CD4-positive, alpha-beta T cell treated with Interleukin-17A for 1 hour (primary cell): ENCODE measurements around the gene NECTIN1.

Experiments
- DNase-seq: peaks from one replicate; pipeline ENCODE4 v3.0.0-alpha.2; 2020

The NECTIN1 gene

DNA sequence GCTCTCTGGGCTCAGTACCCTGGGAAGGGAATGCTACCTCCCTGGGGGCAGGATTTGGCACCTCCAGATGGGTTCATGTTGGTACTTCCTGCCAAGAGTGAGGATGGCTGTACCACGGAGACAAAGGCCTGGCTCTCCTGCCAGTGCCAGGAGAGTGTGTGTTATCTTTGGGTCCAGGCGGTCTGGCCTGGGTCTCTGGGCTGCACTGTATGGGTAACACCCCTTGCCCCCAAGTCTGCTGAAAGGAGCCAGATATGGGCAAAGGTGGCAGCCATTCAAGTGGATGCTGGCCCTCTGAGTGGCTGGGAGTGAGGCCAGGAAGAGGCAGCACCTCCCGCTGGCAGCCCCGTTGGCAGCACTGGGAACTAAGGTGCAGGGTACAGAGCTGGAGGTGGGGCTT, 91.5 kb downstream of the NECTIN1 start:
- no peak for DNase-seq

DNA sequence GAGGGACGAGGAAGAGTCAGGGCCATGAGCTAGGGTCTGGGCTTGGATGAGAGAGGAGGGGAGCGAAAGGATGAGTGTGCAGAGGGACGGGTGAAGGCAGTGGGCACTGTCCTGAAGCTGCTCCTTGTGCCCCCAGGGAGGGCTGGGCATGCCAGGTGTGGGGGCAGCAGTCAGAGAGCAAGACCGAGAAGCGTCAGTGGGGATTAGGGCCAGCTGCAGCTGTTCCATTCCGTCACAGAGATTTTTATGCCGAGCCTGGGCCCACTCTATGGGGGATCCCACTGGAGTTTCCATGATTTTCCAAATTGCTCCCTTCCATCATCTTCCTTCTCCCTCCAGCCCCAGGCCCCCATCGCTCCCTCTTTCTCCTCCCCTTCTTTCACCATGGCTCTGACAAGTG, 93.2 kb downstream of the NECTIN1 start:
- DNase-seq: no peak

DNA sequence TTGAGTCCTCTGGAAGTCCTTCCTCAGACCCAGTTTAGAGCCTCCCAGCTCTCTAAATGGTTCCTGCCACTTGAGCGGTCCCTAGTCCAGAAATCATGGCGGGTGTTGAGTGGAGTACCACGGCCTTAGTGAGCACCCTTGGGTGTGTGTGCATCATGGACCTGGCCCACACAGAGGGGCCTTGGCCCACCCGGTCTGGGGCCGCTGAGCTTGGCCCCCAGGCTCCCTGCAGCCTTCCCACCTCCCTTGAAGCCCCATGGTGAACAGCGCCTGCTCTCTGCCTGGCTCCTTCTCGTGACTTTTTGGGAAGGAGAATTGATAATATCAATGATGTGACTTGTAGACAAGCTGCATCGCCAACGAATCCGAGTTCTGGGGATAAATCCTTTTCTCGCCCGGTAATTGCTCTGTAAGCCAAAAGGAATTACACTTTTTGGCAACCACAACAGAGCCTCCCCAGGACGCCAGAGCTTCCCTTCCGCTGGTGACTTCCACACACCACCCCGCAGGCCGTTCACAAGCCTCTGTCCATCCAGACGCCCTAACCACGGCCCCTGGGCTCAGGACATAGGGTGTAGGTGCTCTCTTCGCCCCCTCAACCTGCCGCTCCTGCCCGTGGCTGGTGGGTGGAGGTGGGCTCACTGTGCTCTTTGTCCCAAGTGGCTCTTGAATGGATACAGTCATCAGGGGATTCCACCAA, 93.8 kb downstream of the NECTIN1 start:
- DNase-seq: no peak

GRCh38 chr11:119634301-119634700, 94.7 kb downstream of the NECTIN1 start:
- no peak for DNase-seq

GRCh38 chr11:119629834-119630624, 99.0 kb downstream of the NECTIN1 start:
- no peak for DNase-seq

GRCh38 chr11:119629085-119629484, 99.9 kb downstream of the NECTIN1 start:
- DNase-seq: no peak

DNA sequence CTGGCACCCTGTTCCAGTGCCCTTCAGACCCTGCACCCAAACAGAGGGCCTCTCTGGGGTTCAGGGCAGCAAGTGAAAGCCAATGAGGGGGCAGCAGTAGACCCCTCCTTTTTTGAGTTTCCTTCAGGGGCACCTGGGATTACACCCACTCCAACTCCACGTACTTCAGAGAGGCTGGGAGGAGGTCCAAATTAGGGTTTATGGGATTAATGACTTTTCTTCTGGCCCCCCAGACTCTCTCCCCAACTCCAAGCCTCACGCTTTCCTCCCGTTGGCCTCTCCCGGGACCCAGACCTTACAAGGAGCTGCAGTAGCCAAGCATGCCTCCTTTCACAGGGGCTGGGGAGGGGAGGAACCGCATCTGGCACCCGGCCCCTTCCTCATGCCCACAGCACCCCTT, 101.7 kb downstream of the NECTIN1 start:
- no peak for DNase-seq

- no peak for DNase-seq
Measured at GRCh38 chr11:119626871-119627270, 102.1 kb downstream of the NECTIN1 start.

DNA sequence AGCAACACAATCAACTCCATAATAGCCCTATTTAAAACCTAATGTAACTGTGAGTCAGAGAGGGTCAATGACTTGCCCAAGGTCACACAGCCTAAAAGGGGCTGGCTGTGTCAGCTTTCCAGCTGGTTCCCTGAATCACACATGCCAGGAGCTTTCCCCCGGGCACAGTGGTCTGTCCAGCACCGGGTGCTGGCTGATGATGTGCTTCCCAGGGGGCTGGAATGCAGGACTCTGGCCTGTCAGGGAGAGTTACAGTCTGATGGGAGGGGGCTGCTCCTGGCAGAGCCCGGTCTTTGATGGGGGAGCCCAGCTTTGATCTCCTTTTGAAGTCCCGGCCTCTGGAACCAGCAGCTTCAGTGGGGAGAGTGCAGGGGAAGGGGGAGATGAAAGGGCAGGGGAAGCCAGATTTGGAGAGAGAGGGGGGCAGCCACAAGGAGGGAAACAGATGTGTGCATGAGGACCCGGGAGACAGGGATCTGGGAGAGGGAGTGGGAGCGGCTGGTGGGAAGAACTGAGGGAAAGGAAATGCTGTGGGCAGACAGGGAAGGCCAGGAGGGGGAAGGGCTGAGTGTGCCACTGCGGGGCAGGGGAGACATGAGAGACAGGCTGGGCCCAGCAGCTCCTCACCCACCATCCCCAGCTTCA, 102.7 kb downstream of the NECTIN1 start:
- DNase-seq: no peak

- no peak for DNase-seq
Measured at GRCh38 chr11:119625206-119625978, 103.6 kb downstream of the NECTIN1 start.

- no peak for DNase-seq
Measured at GRCh38 chr11:119624629-119625028, 104.4 kb downstream of the NECTIN1 start.

- DNase-seq: no peak
Measured at GRCh38 chr11:119624102-119624615, 104.8 kb downstream of the NECTIN1 start.

DNA sequence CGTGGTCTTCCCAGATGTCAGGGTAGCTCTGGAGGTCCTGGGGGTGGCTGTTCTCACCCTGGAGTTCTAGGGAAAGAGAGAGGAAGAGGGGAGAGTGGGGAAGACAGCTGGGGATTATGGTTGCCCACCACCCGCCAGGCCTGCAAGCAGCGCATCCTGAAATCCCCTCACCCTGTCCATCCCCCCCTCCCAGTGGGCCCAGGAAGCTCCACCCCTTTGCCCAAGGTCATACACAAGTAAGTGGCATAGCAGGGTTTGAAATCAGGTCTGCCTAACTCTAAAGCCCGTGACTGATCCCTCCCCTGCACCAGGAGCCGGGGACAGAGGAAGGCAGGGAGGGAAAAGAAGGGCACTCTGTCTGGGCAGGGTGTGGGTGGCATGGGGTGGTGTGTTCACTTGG, 105.3 kb downstream of the NECTIN1 start:
- no peak for DNase-seq

DNA sequence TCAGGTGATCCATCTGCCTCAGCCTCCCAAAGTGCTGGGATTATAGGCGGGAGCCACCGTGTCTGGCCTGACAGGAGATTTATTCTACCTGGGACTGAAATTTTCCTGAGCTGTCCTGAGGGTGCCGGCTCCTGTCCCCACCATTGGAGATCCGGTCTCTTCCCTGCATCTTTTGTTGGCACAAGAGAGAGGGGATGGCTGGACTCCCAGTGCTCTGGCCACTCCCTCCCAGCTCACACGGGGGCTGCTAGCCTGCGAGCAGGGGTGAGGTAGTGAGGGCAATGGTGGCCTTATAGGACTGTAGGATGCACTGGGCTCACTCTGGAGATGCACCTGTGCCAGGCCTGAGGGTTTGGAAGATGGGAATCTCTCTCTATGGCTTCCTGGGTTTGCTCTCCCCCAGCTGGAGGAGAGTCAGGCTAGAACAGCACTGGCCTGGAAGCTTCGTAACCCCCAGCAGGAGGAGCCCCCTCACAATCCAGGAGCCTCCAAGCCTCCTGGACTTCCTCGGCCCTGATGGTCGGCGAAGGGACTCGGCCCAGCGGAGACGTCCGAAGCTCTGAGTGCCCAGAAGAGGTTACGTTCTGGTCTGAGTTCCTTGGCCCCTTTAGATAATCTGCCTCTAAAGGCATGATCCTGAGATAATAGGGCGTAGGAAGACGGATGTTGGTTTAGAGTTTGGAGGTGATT, 106.4 kb downstream of the NECTIN1 start:
- no peak for DNase-seq

GRCh38 chr11:119619665-119620064, 109.3 kb downstream of the NECTIN1 start:
- DNase-seq: no peak

- peak; percentile 5 for DNase-seq
Measured at GRCh38 chr11:119618208-119618909, 110.6 kb downstream of the NECTIN1 start.

GRCh38 chr11:119617340-119617713, 111.7 kb downstream of the NECTIN1 start:
- no peak for DNase-seq

DNA sequence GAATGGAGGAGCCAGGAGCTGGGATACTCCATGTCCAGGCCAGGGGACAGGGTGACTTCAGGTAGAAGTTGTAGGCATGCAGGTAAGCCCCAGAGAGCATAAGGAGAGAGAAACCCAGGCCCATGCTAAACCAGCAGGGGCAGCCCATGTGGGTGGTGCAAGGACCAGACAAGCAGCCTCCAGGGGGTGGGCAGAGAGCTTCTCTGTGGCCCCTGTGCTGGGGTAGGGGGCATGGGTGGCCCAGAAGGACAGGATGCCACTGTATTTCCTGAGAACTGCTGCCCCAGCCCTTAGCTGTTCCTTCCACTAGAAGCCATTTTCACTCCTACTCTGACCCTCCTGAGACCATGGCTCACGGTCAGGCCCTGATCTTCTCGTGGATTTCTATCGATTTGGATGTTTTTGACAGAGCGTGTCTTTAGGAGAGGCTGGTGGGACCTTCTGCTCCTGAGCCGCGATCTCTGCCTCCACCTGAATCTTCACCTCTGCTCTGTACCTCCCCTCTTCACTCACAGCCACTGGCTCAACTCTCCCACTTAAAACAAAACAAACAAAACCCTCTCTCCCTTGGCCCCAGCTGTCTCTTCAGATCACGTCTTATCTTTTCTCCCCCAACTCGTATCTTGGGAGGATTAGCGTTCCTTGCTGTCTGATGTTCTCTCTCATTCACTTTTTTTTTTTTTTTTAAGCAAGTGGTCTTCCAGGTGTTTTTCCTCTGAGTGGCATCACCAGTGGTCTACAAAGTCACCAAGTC, 112.2 kb downstream of the NECTIN1 start:
- DNase-seq: no peak

- DNase-seq: no peak
Measured at GRCh38 chr11:119615882-119616196, 113.2 kb downstream of the NECTIN1 start.

- peak; percentile 3 for DNase-seq
Measured at GRCh38 chr11:119615003-119615881, 113.8 kb downstream of the NECTIN1 start.
